ENCODE data around the gene HTR4. TPM values are rescaled to one million over a fixed set of nuclear protein-coding genes. Genes with fewer than 3 reads are reported as not detected.

Gene HTR4
- polyA plus RNA-seq, 3 donors = not detected

DNA sequence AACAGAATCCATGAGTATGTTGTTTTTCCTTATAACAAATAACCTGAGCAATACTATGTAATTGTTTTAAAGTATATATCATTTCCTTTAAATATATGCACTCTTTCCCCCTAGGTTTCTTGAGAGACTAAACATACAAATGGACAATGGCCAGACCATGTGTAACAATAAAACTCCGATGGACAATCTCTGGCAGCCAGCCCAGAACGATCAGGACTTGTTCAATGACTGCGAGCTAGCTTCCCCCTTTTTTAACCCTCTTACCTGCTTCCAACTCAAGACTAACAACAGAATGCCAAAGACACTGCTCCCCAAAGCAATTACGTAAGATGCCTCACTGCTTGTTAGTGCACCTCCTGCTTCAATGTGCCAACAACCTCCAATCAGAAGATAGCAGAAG, 94.9 kb downstream of the HTR4 start:
- no peaks in the 10 kb centered on the region for H3K9me3 ChIP-seq (replicated peaks in 1 of 2; ENCODE audit: control insufficient read depth in 1 of 2, insufficient read depth in 1 of 2, low read length in 2 of 2)
- Mint-ChIP-seq H3K4me3 (no peak overlapping the region), H3K4me1 (no peaks in the 10 kb centered on the region), H3K9me3 (no peaks in the 10 kb centered on the region), H3K27ac (no peak overlapping the region), H3K36me3 (no peaks in the 10 kb centered on the region), H3K27me3 (ENCODE audit: low read depth in 3 of 3) (peaks cover 1 to 4% (median 3%) of the 10 kb centered on the region in 3 donors)
- no peak overlapping the region for H3K4me2 ChIP-seq (replicated peaks; ENCODE audit: extremely low read depth, low read length, poor library complexity, severe bottlenecking)
- intact Hi-C loops (cut with micrococcal nuclease) = no loop called here
- DNase-seq = no peak
- H3K9ac ChIP-seq (ENCODE audit: insufficient read depth, low read length, poor library complexity, severe bottlenecking) = no peak overlapping the region
- WGBS (ENCODE audit: insufficient coverage) = 87% methylated on average over 4 of the region's 4 CpGs
- no peaks in the 10 kb centered on the region for H3K4me1 ChIP-seq (ENCODE audit: control insufficient read depth in 1 of 2, insufficient read depth in 2 of 2, low read length in 2 of 2)
- H3K4me3 ChIP-seq (replicated peaks in 1 of 3; ENCODE audit: low read depth in 2 of 3, low read length in 3 of 3) = no peak overlapping the region
- TF ChIP-seq, protein P1, sequence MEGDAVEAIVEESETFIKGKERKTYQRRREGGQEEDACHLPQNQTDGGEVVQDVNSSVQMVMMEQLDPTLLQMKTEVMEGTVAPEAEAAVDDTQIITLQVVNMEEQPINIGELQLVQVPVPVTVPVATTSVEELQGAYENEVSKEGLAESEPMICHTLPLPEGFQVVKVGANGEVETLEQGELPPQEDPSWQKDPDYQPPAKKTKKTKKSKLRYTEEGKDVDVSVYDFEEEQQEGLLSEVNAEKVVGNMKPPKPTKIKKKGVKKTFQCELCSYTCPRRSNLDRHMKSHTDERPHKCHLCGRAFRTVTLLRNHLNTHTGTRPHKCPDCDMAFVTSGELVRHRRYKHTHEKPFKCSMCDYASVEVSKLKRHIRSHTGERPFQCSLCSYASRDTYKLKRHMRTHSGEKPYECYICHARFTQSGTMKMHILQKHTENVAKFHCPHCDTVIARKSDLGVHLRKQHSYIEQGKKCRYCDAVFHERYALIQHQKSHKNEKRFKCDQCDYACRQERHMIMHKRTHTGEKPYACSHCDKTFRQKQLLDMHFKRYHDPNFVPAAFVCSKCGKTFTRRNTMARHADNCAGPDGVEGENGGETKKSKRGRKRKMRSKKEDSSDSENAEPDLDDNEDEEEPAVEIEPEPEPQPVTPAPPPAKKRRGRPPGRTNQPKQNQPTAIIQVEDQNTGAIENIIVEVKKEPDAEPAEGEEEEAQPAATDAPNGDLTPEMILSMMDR (IDR thresholded peaks at IDR 0.05) = no peak
- no peak overlapping the region for H2AFZ ChIP-seq (ENCODE audit: insufficient read depth, low read depth, low read length, poor library complexity, severe bottlenecking)
- H3K27ac ChIP-seq (ENCODE audit: low read depth in 1 of 2, low read length in 2 of 2) = no peak overlapping the region
- no peaks in the 10 kb centered on the region for H3K36me3 ChIP-seq (replicated peaks in 1 of 2; ENCODE audit: control insufficient read depth in 1 of 2, insufficient read depth in 2 of 2, low read length in 2 of 2)
- no peaks in the 10 kb centered on the region for H3K79me2 ChIP-seq (ENCODE audit: insufficient read depth, low read length)
- H4K20me1 ChIP-seq (ENCODE audit: insufficient read depth, low read length) = no peaks in the 10 kb centered on the region
- H3K27me3 ChIP-seq (ENCODE audit: control insufficient read depth in 2 of 2, insufficient read depth in 2 of 2, low read length in 2 of 2) = no peaks in the 10 kb centered on the region

DNA sequence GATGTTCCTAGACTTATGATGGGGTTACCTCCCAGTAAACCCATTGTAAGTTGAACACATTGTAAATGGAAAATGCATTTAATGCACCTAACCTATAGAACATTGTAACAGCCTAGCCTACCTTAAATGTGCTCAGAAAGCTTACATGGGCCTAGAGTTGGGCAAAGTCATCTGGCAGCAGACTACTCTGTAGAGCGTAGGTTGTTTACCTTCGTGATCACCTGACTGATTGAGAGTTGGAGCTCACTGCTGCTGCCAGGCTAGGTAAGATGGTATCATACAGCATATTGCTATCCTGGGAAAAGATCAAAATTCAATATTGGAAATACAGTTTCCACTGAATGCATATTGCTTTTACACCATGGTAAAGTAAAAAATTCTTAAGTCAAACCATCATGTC, 95.4 kb downstream of the HTR4 start:
- H3K4me3 Mint-ChIP-seq = no peak overlapping the region
- H3K4me1 Mint-ChIP-seq = no peaks in the 10 kb centered on the region
- no CpG with 5 or more reads among the region's 2 CpGs for WGBS (ENCODE audit: insufficient coverage)
- TF ChIP-seq, protein P1 (IDR thresholded peaks at IDR 0.05) = no peak
- intact Hi-C loops (cut with micrococcal nuclease) = no loop called here
- no peak overlapping the region for H3K27ac Mint-ChIP-seq
- Histone ChIP-seq H3K9ac (ENCODE audit: insufficient read depth, low read length, poor library complexity, severe bottlenecking) (no peak overlapping the region), H3K9me3 (replicated peaks in 1 of 2; ENCODE audit: control insufficient read depth in 1 of 2, insufficient read depth in 1 of 2, low read length in 2 of 2) (no peaks in the 10 kb centered on the region), H3K36me3 (replicated peaks in 1 of 2; ENCODE audit: control insufficient read depth in 1 of 2, insufficient read depth in 2 of 2, low read length in 2 of 2) (no peaks in the 10 kb centered on the region), H3K4me2 (replicated peaks; ENCODE audit: extremely low read depth, low read length, poor library complexity, severe bottlenecking) (no peak overlapping the region), H3K79me2 (ENCODE audit: insufficient read depth, low read length) (no peaks in the 10 kb centered on the region), H3K4me1 (ENCODE audit: control insufficient read depth in 1 of 2, insufficient read depth in 2 of 2, low read length in 2 of 2) (no peaks in the 10 kb centered on the region), H2AFZ (ENCODE audit: insufficient read depth, low read depth, low read length, poor library complexity, severe bottlenecking) (no peak overlapping the region), H3K4me3 (replicated peaks in 1 of 3; ENCODE audit: low read depth in 2 of 3, low read length in 3 of 3) (no peak overlapping the region), H3K27ac (ENCODE audit: low read depth in 1 of 2, low read length in 2 of 2) (no peak overlapping the region), H3K27me3 (ENCODE audit: control insufficient read depth in 2 of 2, insufficient read depth in 2 of 2, low read length in 2 of 2) (no peaks in the 10 kb centered on the region), H4K20me1 (ENCODE audit: insufficient read depth, low read length) (no peaks in the 10 kb centered on the region)
- peaks cover 1 to 4% (median 3%) of the 10 kb centered on the region in 3 donors for H3K27me3 Mint-ChIP-seq (ENCODE audit: low read depth in 3 of 3)
- no peaks in the 10 kb centered on the region for H3K9me3 Mint-ChIP-seq
- DNase-seq = no peak
- no peaks in the 10 kb centered on the region for H3K36me3 Mint-ChIP-seq
